PFSK-1 (cell line): ENCODE results near the gene MYH14.

Source experiments
- POLR2AphosphoS5 ChIP-seq: IDR thresholded peaks from 2 replicates; pipeline ENCODE4 v1.6.1; 2012; ENCODE audit warnings: low read depth, mild to moderate bottlenecking, control low read depth, low read length, moderate library complexity
- SIN3A ChIP-seq: IDR thresholded peaks from 2 replicates; pipeline ENCODE4 v1.6.1; 2012; ENCODE audit warnings: mild to moderate bottlenecking, low read length, moderate library complexity, borderline replicate concordance; ENCODE audit not compliant: insufficient read depth
- TAF1 ChIP-seq: IDR thresholded peaks from 2 replicates; pipeline ENCODE4 v1.6.1; 2012; ENCODE audit warnings: low read length, control low read depth, borderline replicate concordance; ENCODE audit not compliant: insufficient read depth
- TF ChIP-seq, protein P1 (sequence below), 2 experiments: IDR thresholded peaks; 2 replicates each; pipeline versions ENCODE4 v1.6.1 to v1.8.0; 2011 to 2012; ENCODE audit warnings: low read depth in 2 of 2, low read length in 2 of 2, control low read depth in 1 of 2, inconsistent platforms in 1 of 2, mild to moderate bottlenecking in 1 of 2, moderate library complexity in 1 of 2; ENCODE audit not compliant: insufficient read depth in 1 of 2

- TF ChIP-seq, protein P1, sequence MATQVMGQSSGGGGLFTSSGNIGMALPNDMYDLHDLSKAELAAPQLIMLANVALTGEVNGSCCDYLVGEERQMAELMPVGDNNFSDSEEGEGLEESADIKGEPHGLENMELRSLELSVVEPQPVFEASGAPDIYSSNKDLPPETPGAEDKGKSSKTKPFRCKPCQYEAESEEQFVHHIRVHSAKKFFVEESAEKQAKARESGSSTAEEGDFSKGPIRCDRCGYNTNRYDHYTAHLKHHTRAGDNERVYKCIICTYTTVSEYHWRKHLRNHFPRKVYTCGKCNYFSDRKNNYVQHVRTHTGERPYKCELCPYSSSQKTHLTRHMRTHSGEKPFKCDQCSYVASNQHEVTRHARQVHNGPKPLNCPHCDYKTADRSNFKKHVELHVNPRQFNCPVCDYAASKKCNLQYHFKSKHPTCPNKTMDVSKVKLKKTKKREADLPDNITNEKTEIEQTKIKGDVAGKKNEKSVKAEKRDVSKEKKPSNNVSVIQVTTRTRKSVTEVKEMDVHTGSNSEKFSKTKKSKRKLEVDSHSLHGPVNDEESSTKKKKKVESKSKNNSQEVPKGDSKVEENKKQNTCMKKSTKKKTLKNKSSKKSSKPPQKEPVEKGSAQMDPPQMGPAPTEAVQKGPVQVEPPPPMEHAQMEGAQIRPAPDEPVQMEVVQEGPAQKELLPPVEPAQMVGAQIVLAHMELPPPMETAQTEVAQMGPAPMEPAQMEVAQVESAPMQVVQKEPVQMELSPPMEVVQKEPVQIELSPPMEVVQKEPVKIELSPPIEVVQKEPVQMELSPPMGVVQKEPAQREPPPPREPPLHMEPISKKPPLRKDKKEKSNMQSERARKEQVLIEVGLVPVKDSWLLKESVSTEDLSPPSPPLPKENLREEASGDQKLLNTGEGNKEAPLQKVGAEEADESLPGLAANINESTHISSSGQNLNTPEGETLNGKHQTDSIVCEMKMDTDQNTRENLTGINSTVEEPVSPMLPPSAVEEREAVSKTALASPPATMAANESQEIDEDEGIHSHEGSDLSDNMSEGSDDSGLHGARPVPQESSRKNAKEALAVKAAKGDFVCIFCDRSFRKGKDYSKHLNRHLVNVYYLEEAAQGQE (IDR thresholded peaks at IDR 0.05; ENCODE audit: insufficient read depth in 1 of 2, low read depth in 2 of 2, low read length in 2 of 2), result no peak
- TF ChIP-seq POLR2AphosphoS5 (no peak), TAF1 (no peak), SIN3A (no peak)
Measured at GRCh38 chr19:50359328-50359818, 156.0 kb downstream of the MYH14 start.
